COR-L47 (cell line): Measurements from ENCODE around the gene STK24.
"Not testable (repeated sequence)": the region's sequence is repeated elsewhere in the genome, so short reads cannot be mapped to it uniquely, and the experiment has no call there.

Source experiments
- DNase-seq: peaks from one replicate; lab custom pipeline; 2025; lab: John Stamatoyannopoulos, UW

Gene STK24

DNA sequence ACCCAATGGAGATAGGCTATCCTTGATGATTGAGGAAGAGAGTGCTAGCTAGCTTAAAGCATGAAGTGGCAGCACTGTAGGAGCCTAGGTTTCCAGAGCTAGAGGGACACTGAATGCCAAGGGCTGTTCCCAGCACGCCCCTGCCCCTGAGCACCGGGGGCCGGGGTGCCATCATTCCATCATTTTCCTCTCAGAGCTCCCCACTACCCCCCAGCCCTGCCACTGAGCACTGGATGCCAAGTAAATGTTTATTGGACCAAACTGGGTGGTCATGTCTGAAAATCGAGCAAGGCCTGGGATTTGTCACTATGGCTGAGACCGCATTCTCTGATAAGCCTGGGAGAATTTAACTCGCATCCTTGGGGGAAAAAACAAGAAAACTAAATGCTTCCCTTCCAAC, 142.8 kb downstream of the STK24 start:
- DNase-seq: no peak

DNA sequence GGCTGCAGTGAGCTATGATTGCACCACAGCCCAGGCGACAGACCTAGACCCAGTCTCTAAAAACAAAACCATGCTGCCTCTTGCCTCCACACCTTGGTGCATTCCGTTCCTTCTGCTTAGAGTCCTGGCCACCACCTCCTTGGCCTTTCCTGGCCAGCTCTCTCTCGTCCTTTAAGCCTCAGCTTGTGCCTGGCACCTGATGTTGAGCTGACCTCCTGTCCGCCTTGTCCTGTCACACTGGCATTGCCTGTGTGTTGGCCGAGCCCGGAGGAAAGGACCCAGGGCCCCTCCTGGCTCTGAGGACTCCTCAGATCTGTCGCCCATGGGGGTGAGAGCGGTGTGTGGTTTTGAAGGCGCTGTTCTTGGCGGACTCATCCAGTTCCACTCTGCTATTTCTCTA, 143.3 kb downstream of the STK24 start:
- DNase-seq: no peak

DNA sequence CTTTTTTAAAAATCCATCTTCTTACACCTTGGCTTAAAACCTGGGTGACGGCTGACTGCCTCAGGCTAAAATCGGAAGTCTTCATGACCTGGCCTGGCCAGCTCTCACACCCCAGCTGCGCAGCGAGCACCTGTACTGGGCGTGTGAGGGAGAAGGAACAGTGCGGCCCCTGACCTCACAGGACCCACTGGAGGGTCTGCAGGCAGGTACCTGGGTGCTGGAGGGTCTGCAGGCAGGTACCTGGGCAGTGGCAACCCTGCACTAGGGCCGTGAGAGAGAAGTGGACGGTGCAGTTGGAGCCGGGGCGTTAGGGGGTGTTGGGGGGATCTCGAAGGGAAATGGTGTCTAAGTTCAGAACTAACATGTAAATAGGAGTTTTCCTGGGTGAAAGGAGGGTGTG, 144.3 kb downstream of the STK24 start:
- no peak for DNase-seq

DNA sequence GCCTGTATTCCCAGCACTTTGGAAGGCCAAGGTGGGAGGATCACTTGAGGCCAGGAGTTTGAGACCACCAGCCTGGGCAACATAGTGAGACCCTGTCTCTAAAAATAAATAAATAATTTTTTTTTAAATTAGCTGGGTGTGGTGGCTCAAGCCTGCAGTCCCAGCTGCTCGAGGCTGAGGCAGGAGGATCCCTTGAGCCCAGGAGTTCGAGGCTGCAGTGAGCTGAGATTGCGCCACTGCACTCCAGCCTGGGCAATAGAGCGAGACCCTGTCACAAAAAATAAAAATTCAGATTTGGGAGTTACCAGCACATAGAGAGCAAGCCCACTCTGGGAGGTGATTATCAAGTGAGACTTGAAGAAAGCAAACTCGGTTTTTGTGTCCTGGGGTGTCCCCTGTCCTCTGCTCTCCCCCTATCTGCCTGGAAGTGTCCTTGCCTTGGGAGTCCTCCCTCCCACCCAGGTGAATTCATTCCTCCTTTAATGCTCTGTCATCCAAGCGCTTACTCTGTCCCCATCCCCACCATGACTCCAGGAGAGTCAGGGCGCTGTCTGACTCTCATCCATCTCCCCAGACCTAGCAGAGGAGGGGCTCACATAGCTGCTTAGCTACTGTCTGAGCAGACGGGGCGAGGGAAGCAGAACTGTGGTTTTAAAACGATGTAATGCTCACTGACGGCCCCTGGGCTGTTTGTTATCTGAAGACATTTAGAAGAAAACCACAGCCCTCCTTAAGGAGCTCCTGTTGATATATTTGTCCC, 146.8 kb downstream of the STK24 start:
- no peak for DNase-seq

DNA sequence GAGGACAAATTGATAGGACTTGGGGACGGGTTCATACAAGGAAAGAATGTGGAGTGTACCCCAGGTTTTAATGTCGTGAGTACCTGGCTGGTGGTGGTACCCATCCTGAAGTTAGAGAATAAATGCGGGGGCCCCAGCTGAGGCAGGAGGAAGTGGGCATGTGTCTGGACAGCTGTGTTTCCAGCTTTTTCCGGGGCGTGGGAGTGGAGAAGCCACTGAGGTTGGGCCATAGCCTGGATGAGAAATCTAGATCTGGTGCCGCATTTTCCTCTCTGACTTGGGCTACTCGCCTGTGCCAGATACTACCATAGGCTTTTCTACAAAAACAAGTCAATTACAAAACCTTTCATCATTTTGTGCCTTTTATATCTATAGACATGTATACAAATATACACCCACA, 147.4 kb downstream of the STK24 start:
- DNase-seq: no peak

DNA sequence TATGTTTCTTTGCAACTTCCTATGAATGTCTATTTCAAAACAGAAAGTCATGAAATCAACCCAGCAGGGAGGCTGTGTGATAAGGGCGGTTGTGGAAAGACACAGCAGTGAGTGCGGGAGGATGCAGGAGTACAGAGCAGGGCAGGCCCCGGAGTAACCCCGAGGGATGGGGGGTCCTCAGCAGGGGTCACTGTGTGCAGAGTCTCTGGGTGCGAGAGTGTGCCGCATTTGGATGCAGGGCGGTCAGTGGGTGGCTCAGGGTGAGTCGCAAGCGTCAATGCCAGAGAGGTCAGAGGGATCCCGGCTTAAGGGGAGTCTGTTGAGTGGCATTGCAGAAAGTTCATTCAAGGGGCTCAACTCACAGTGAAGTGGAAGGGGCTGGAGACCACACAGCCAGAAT, 147.8 kb downstream of the STK24 start:
- DNase-seq: no peak

DNA sequence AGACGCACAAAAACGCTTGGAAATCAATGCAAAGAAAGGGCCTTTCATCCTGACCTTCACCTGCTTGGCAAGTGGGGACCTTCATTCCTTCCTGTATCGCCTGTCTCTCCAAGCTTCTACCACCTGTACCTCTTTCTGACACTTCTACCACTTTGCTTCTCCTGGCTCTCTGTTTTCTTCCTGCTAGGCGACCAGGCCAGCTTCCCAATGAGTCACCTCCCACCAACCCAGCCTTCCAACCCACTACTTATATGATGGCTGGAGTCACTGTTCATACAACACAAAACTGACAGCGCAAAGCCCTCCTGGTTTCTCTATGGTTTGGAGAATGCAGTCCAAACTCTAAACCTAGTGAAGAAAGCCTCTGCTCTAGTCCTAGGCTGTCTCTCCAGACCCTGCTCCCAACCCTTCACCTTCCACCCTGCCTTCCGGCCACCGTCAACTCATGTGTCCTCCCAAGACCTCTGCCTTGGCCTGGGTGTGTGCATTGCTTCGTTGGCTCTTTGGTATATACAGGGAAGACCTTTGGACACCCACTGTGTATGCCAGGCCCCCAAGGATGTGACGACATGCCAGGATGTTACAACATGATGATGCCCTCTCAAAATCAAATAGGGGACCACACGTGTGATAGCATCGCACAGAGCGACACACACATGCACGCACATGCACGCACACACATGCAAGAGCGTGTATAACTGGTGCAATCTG, 148.5 kb downstream of the STK24 start:
- no peak for DNase-seq

DNA sequence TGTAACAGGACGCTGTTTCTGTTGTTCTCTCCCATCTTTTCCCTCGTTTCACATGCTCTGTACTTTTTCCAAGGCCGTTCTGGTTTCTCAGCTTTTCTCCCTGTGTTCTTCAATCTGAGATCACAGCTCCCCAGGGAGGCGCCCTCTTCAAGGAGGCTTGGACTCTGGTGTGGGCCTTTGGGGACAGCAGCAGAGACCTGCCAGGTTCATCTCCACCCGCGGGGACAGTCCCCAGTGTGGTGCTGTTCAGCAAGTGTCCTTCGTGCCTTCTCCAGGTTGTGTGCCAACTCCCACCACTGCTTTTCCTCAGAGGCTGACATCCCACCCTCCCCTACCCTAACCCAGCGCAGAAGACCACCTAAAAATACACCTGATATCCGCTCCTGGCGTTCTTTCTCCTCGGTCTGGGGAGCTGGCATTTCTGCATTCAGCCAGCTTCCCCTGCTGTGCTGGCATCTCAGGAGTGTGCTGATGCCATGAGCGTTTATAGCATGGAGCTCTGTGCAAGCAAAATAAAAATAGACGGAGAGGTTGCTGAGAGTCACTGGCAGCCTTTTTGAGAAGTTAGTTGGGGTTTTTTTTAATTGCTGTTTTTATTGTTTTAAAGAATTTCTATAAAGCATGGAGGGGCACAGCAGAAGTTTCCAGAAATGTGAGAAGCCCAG, 149.4 kb downstream of the STK24 start:
- DNase-seq: no peak

DNA sequence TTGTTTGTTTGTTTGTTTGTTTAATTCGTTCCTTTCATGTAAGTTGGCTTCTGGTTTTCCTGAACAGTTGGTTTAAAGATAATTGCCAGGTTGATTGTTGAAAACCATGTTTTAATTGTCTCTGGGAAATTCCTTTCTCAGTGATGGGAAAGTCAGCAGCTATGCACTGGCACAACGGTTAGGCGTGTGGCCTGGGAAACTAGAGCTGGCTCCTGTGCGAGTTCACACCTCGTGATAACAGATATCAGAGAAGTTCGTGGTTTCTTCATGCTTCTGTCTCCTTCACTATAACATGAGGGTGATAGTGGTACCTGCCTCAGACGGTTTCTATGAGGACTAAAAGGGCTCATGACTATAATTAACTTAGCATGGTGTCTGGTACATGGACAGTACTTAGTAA, 153.5 kb downstream of the STK24 start:
- no peak for DNase-seq

DNA sequence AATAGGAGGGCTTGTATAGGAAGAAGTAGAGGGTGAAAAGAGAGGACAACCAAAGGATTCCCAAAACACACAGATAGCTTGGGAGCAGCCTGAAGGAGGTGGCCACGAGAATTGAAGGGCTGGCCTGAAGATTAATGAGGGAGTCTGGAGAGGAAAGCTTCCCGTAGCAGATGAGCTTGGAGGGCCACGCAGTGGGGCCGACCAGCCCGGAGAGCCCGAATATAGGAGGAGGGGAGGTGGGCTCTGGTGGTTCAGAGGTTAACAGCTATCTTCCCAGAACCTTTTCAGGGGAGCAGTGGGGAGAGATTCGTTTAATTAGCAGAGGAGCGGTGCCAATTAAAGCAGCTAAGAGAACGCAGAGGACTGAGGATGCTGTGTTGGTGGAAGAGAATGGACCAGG, 154.9 kb downstream of the STK24 start:
- DNase-seq: no peak

DNA sequence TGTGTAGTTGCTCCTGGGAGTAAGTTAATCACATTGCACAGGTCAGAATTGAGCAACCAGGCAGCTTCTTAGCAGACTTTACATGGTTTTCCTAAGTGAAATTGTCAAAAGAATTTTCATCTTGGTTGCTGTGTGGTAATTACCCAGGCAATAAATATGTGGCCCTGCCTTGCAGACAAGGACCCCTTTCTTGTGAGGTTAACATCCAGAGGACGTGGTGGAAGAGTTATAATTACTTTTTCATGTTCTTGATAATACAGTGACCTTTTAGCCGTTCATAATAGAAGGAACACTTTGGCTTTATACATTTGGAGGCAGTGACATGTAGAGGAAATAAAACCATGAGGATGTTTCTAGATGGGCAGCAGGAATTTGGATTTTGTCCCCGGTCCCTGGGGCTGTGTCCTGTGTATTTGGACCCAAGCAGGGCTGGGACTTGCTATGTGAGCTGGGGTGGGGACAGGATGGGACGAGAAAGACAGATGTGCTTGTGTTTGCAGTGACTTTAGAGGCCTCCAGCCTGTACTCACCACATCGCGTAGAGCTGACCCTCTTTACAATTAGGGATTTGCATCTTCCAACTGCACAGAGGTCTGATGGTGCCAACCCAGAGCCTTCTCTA, 156.2 kb downstream of the STK24 start:
- no peak for DNase-seq

DNA sequence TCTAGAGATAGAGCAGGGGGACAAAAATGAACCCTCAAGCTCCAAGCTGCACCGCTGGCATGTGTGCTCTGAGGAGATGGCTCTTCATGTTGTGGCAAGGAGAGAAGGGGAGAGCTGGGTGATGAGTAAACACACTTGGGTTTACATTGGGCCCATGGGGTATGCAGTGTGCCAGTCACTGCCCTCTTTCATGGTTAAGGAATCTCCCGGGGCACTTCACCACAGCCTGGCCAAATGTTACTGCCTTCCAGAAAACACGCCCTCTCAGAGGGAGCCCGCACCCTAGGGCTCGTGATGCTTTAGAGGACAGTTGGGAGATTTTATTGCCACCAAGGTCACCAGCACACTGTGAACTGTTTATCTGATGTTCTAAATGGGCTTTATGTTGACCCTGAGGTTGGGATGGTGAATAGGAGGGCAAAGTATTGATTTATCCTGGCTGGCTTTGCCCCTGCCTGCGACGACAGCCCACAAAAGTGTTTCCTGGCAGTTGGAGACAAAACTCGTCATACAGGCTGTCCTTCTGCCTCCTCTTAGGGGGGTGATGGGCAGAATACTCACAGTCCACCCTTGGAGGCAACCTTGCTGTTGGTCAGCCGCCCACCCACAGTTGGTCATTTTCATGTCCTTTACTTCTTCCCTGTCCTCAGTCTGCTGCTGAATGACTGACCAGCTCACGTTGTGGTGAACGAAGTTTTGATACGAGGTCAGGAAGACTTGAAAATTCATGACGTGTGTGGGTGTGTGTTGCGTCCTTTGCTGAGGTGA, 156.9 kb downstream of the STK24 start:
- DNase-seq: peak; percentile 11

DNA sequence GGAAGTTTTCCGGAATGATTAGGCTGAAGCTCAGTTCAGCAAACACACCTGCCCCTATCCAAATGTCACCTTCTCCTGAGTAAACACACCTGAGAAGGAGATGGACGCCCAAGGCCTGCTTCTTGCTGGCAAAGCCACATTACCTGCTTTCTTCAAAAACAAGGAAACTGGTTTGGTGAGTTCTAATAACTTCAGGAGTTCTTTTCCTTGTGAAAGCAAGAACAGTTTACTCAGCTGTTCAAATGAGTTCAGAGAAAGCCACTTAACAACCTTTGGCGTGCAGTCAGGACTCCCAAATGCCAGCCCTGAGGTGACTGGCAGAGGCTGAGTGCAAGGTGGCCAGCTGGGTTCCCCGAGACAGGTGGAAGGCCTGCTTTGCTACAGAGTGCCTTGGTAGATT, 160.5 kb downstream of the STK24 start:
- peak; percentile 79 for DNase-seq

DNA sequence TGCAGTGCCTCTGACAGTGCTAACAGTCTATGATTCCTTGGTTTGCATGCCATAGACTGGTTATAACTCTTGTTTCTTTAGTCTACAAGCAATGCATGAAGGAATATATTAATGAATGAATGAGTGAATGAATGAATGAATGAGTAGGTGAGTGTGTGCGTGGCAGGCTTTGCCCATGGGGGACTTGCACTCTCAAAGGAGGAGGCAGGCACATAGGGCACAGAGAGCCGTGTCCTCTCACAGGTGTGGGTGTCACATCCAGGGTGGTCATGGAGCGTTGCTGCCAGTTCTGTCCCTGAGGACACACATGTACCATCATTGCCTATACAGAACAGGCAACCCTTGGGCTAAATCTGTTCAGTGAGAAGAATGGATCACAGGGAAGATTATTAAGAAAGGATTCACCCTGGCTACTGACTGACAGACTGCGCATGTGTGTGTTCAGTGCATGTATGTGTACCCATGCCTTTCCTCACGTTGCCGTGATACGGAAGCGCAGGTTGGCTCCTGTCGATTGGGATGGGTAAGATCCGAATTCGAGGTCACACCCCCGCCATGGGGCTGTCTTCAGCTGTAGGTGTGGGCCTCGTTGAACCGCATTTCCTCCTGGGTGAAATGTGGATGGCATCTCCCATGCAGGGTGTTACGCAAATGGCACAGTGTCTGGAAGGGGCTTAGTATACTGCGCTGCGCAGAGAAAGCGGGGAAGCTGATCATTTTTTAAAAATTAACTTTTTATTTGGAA, 161.4 kb downstream of the STK24 start:
- DNase-seq: no peak

DNA sequence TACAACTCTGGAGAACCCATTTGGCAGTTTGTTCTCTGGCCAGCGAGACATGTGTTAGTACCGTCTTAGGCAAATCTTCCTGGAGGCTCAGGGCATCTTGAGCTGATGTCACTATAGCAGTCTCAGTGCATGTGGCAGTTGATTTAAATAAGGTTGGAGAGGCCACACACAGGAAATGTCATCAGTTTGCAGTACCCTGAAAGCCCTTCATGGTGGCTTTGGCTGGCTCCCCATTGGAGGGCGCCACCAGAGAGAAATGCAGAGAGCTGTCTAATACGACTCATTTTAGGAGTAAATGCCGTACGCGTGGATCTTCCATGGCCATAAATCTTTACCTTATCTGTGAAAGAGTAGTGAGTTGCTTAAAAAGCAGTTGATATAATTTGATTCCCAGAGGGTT, 163.1 kb downstream of the STK24 start:
- DNase-seq: no peak

DNA sequence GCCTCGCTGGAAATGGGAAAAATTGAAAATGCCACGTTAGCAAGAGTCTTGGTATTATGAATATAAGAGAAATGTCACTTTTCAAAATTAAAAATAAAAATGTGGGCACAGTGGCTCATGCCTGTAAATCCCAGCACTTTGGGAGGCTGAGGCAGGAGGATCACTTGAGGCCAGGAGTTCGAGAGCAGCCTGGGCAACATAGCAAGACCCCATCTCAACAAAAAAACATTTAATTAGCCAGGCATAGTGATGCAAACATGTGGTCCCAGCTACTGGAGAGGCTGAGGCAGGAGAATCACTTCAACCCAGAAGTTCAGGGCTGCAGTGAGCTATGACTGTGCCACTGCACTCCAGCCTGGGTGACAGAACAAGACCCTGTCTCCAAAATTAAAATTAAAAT, 163.6 kb downstream of the STK24 start:
- DNase-seq: not testable (repeated sequence)

DNA sequence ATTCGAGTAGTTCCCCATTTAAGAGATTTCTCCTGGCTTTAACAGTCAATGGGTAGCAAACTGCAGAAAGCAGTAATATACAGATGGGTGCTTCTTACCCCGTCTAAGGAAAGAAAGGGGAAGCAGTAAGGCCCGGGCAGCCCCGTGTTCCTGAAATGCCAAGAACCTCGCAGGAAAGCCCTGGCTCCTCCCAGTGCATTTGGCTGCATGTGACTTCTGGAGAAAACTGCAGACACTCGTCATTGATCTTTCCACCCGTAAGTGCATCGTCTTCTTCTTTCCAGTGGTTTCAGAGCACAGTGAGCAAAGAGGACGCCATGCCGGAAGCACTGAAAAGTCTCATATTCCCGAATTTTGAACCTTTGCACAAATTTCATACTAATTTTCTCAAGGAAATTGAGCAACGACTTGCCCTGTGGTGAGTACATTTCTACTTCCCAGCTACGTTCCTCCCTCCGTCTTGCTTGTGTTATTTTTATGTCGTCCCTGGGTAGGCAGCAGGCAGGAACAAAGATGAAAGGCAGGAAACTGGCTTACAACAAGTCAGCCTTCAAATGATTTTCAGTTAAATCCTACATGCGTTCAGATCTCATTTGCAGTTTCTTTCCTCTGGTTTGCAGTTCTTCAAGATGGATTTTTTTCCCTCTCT, 165.2 kb downstream of the STK24 start:
- DNase-seq: no peak

DNA sequence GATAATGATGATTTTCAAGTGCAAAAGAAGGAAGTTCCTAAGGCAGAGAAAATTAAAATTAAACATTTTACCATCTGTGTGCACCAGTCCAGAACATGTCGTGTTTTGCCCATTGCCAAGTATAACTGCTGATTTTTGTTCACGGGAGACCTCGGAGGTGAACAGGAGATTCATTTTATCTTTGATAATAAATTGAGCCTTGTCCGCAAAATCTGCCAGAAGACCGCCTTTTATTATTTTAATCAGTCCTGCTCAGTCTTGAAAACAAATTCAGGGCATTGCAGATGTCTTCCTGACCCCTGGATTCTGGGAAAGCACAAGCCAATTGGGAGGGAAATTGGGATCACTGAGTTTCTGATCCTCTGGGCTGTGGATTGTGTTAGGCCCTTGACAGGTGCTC, 165.9 kb downstream of the STK24 start:
- no peak for DNase-seq

DNA sequence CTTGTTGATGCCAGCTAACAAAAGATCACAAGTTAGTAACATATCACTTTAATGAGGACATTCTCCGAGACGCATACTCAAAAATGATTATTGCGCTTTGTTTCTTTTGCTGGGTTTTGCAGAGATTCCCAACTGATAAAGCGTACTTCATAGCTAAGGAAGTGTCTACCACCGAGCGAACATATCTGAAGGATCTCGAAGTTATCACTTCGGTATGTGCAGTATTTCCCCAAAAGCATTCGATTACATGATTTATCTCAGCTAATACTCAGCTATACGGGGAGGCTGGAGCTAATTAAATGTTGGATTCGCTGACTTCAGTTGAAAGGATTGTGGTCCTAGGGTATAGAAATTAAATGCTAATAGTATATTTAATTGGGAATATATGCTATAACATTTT, 166.3 kb downstream of the STK24 start:
- DNase-seq: no peak

DNA sequence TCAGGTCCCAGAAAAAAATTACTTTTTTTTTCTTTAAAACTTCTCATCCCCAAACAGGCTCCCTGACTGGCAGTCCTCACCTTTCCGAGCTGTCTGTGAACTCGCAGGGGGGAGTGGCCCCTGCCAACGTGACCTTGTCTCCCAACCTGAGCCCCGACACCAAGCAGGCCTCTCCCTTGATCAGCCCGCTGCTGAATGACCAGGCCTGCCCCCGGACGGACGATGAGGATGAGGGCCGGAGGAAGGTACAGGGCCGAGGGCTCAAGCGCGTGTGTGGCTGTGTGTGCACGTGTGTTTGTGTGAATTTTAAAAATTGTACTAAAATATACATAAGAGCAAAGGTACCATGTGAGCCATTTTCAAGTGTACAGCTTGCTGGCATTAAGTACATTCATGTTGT, 167.6 kb downstream of the STK24 start:
- no peak for DNase-seq

DNA sequence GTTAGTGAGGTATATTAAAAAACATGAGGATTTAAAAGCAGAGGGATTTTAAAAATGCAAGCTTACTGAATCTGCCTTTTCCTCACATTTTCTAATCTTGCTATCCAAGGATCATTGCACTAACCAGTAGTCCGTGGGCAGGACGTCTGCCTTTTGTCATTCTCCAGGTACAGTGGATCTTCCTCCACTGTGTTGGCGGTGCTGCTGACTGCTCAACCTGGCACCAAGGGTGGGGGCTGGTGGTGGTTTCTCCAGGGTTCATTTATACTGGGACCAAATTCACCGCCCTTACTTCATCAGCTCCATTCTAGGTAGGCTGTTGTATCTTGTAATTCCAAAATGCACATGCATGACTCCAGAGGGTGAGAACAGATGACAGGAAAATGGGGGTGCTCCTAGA, 169.3 kb downstream of the STK24 start:
- DNase-seq: no peak
